K562 (cell line): Measurements from ENCODE around the gene ZBTB43. TPM values are rescaled to one million over a fixed set of nuclear protein-coding genes. Genes with fewer than 3 reads are reported as not detected.
"Not testable (repeated sequence)": the region's sequence is repeated elsewhere in the genome, so short reads cannot be mapped to it uniquely, and the experiment has no call there.

Experiments
- ATAC-seq: fragments of 200-7000 bp; cut with Tn5 transposase; 3 replicates; pipeline ENCODE4 v1.9.1; 2020; ENCODE audit warnings: moderate library complexity
- BruUV-seq: library from RNA; stranded (reverse); fragments of 400-500 nt; replicated peaks from 2 replicates; lab custom pipeline; 2021; lab: Mats Ljungman, UMichigan
- CTCF ChIA-PET: fragments of 300-600 bp; formaldehyde crosslinking; extraction: SDS; loops from one replicate; lab custom pipeline; 2021; ENCODE audit warnings: low intra/inter-chr PET ratio; lab: Yijun Ruan, JAX
- POLR2A ChIA-PET: fragments of 300-600, 350-650 bp; sonication (Branson Sonifier 250); formaldehyde crosslinking; extraction: SDS; loops from one replicate; lab custom pipeline; 2021; ENCODE audit warnings: antibody characterized with exemption, inconsistent platforms; lab: Yijun Ruan, JAX
- DNase-seq, 4 experiments: peaks; one replicate each; pipeline versions ENCODE4 v3.0.0 to v3.0.0-alpha.2; 2011 to 2018; ENCODE audit warnings: low spot score in 3 of 4, mixed read lengths in 3 of 4; ENCODE audit errors: extremely low read depth in 1 of 4
- FAIRE-seq: peaks from 2 replicates; lab custom pipeline; 2011; peaks lifted over from hg19 to GRCh38; lab: Jason Lieb, UNC
- H2AFZ ChIP-seq: 2 replicates; pipeline ENCODE4 v1.6.0; 2011; ENCODE audit warnings: low read depth, low read length, control low read depth, inconsistent platforms
- H3K27ac ChIP-seq: fragments of 200-600 bp; 3 replicates; pipeline ENCODE4 v1.8.0; 2011; ENCODE audit warnings: low read depth, mild to moderate bottlenecking, control low read depth, inconsistent platforms, low read length, moderate library complexity, mixed read lengths; ENCODE audit errors: extremely low read depth
- H3K27me3 ChIP-seq, 2 experiments: fragments of 300-600 bp in 1 of 2; 2 replicates in 1 of 2; 3 replicates in 1 of 2; pipeline versions ENCODE4 v1.6.0 to v1.8.0; 2011; ENCODE audit warnings: inconsistent platforms in 2 of 2, low read length in 2 of 2, mild to moderate bottlenecking in 1 of 2, mixed read lengths in 1 of 2, moderate library complexity in 1 of 2; ENCODE audit not compliant: control insufficient read depth in 2 of 2, insufficient read depth in 2 of 2
- H3K36me3 ChIP-seq: fragments of 300-600 bp; 3 replicates; pipeline ENCODE4 v1.8.0; 2011; ENCODE audit warnings: mild to moderate bottlenecking, low read length, inconsistent platforms; ENCODE audit not compliant: control insufficient read depth, insufficient read depth
- H3K4me1 ChIP-seq, 2 experiments: fragments of 200-600 bp in 1 of 2; replicated peaks in 1 of 2; 2 replicates in 1 of 2; 3 replicates in 1 of 2; pipeline versions ENCODE4 v1.5.1 to v1.8.0; 2011; ENCODE audit warnings: inconsistent platforms in 2 of 2, low read length in 2 of 2, mild to moderate bottlenecking in 1 of 2, mixed read lengths in 1 of 2, moderate library complexity in 1 of 2; ENCODE audit not compliant: control insufficient read depth in 2 of 2, insufficient read depth in 2 of 2
- H3K4me2 ChIP-seq: 2 replicates; pipeline ENCODE4 v1.6.1; 2011; ENCODE audit warnings: low read length, control low read depth, inconsistent platforms, mixed read lengths; ENCODE audit not compliant: insufficient read depth
- H3K4me3 ChIP-seq: fragments of 200-600 bp; sonication (generic), shearing (Covaris generic); 2 replicates; pipeline ENCODE4 v1.5.1; 2016; ENCODE audit warnings: control low read depth, inconsistent platforms
- H3K79me2 ChIP-seq: fragments of 200-600 bp; 3 replicates; pipeline ENCODE4 v1.8.0; 2011; ENCODE audit warnings: low read length, inconsistent platforms; ENCODE audit not compliant: control insufficient read depth, insufficient read depth
- H3K9ac ChIP-seq, 2 experiments: 2 replicates each; pipeline versions ENCODE4 v1.6.0 to v1.6.1; 2011; ENCODE audit warnings: low read depth in 2 of 2, low read length in 2 of 2, control low read depth in 1 of 2, inconsistent platforms in 1 of 2, mild to moderate bottlenecking in 1 of 2, mixed read lengths in 1 of 2; ENCODE audit not compliant: insufficient read depth in 1 of 2
- H3K9me1 ChIP-seq: one replicate; pipeline ENCODE4 v1.6.0; 2011; ENCODE audit warnings: inconsistent platforms, mild to moderate bottlenecking, low read length, moderate library complexity; ENCODE audit not compliant: control insufficient read depth, insufficient read depth
- H3K9me3 ChIP-seq: replicated peaks from 2 replicates; pipeline ENCODE4 v1.5.1; 2011; ENCODE audit warnings: low read depth, low read length, inconsistent platforms; ENCODE audit not compliant: control insufficient read depth, insufficient read depth
- H4K20me1 ChIP-seq: replicated peaks from 2 replicates; pipeline ENCODE4 v1.6.1; 2011; ENCODE audit warnings: low read length, inconsistent platforms, mixed read lengths; ENCODE audit not compliant: control insufficient read depth, insufficient read depth
- CGGBP1 ChIP-seq: fragments of 250-450 bp; sonication (Bioruptor Pico); IDR thresholded peaks from 2 replicates; pipeline ENCODE4 v1.9.0; 2021; ENCODE audit warnings: mild to moderate bottlenecking
- LARP7 ChIP-seq: fragments of 450-650 bp; IDR thresholded peaks from 2 replicates; pipeline ENCODE4 v1.6.1; 2016
- PHB2 ChIP-seq: fragments of 450-650 bp; IDR thresholded peaks from 2 replicates; pipeline ENCODE4 v1.6.1; 2017; ENCODE audit warnings: low read depth
- SIRT6 ChIP-seq: IDR thresholded peaks from one replicate; pipeline ENCODE4 v1.6.1; 2012; ENCODE audit warnings: low read depth, mild to moderate bottlenecking, control low read depth, inconsistent platforms, low read length, moderate library complexity
- SNAPC5 ChIP-seq: fragments of 250-450 bp; sonication (Bioruptor Pico); IDR thresholded peaks from 2 replicates; pipeline ENCODE4 v1.8.0; 2021; ENCODE audit warnings: moderate library complexity, mild to moderate bottlenecking, inconsistent platforms
- ZNF311 ChIP-seq: fragments of 250-450 bp; sonication (Bioruptor Pico); IDR thresholded peaks from 2 replicates; pipeline ENCODE4 v1.4.0; 2020; ENCODE audit warnings: mild to moderate bottlenecking, moderate library complexity
- WGBS: fragments of 100-300 bp; shearing (Covaris generic); methylation state at CpG from one replicate; pipeline ENCODE4 v1.1.6; 2016; ENCODE audit warnings: low coverage, mixed read lengths; ENCODE audit not compliant: insufficient coverage; ENCODE audit errors: missing lambda C conversion rate; 5-methylcytosine and 5-hydroxymethylcytosine counted together
- in situ Hi-C: fragments of 300-500 bp; cut with MboI; formaldehyde crosslinking; loops from 4 replicates; pipeline ENCODE4 v1.15.0; 2018; ENCODE audit warnings: inconsistent platforms, mixed read lengths
- intact Hi-C: fragments of 100-400 bp; cut with micrococcal nuclease; formaldehyde crosslinking; loops from 2 replicates; pipeline ENCODE4 v1.14.2; 2022
- polyA plus RNA-seq, 8 experiments: library from polyadenylated mRNA; depleted of rRNA in 4 of 8; stranded (reverse) in 5 of 8; unstranded in 3 of 8; fragments of >200 nt; fragmentation: Nextera tagmentation in 2 of 8; fragmentation: Illumina TruSeq in 1 of 8; extraction: Ambion mirVana in 2 of 8; extraction: Trizol in 1 of 8; gene quantifications; 2 replicates each; pipeline versions ENCODE4 v1.2.1 to v1.2.3, GENCODE V29; 2011 to 2014; ENCODE audit warnings: inconsistent platforms in 1 of 8, missing spikeins in 1 of 8
- total RNA-seq, 7 experiments: library from RNA; depleted of rRNA in 6 of 7; stranded (reverse); fragments of >200 nt in 6 of 7; fragmentation: Illumina TruSeq in 2 of 7; extraction: Trizol in 2 of 7; gene quantifications; 2 replicates each; pipeline versions ENCODE4 v1.2.1 to v1.2.3, GENCODE V29; 2011 to 2021; ENCODE audit warnings: low replicate concordance in 1 of 7

Gene ZBTB43
- total and polyA plus RNA-seq, 9 of the 15 experiments (the other 6 are each of a cell fraction or from before 2014, with no cell fraction given): 3.9 to 17.2 (median 9.1) TPM

GRCh38 chr9:126809068-126809467 lies 4.2 kb downstream of the ZBTB43 start:
- Histone ChIP-seq H3K4me2 (no peak overlapping the region), H3K9me1 (no peaks in the 10 kb centered on the region), H3K27me3 (no peaks in the 10 kb centered on the region), H3K9ac (no peak overlapping the region), H3K4me1 (peaks cover 16 to 18% of the 10 kb centered on the region in 2 experiments; a peak in 4 of 5 replicates), H3K36me3 (peaks cover 59% of the 10 kb centered on the region), H4K20me1 (peaks cover 12% of the 10 kb centered on the region), H3K4me3 (no peak overlapping the region), H2AFZ (no peak overlapping the region), H3K9me3 (peaks cover 6% of the 10 kb centered on the region; the same call in 1 of the 2 replicates), H3K79me2 (peaks cover 73% of the 10 kb centered on the region), H3K27ac (no peak overlapping the region)
- ATAC-seq: no peak
- in situ Hi-C loops: no loop called here
- intact Hi-C loops: loop anchor here (5.0 kb wide), 1 partner anchor 33 kb away; no protein-coding TSS in a partner anchor
- no peak for DNase-seq
- FAIRE-seq: no peak
- BruUV-seq: no TSS peak
- WGBS: 72% methylated on average over 3 of the region's 3 CpGs
- CTCF ChIA-PET: no interaction called here
- no peak for TF ChIP-seq LARP7
- no peak for TF ChIP-seq SIRT6
- no peak for TF ChIP-seq CGGBP1 (CRISPR knock-in tag)
- no peak for TF ChIP-seq SNAPC5 (CRISPR knock-in tag)
- no peak for TF ChIP-seq ZNF311
- TF ChIP-seq PHB2: no peak
- POLR2A ChIA-PET: no interaction called here

GRCh38 chr9:126810221-126810620 lies 5.4 kb downstream of the ZBTB43 start:
- H3K9me3 ChIP-seq, H3K27ac ChIP-seq, FAIRE-seq, H3K9ac ChIP-seq, H3K27me3 ChIP-seq, BruUV-seq, POLR2A ChIA-PET, H2AFZ ChIP-seq, H3K4me2 ChIP-seq, DNase-seq, H3K9me1 ChIP-seq, in situ Hi-C loops, H3K4me3 ChIP-seq, CTCF ChIA-PET, intact Hi-C loops, ATAC-seq: not testable (repeated sequence)
- Histone ChIP-seq H4K20me1 (peaks cover 12% of the 10 kb centered on the region), H3K79me2 (peaks cover 74% of the 10 kb centered on the region), H3K4me1 (peaks cover 8 to 16% of the 10 kb centered on the region in 2 experiments; a peak in 4 of 5 replicates), H3K36me3 (peaks cover 63% of the 10 kb centered on the region)
- WGBS: 96% methylated on average over 7 of the region's 12 CpGs
